ENCODE measurements around the gene TSC1. TPM values are rescaled to one million over a fixed set of nuclear protein-coding genes. Genes with fewer than 3 reads are reported as not detected.

Gene TSC1
- total and polyA plus RNA-seq, 10 of the 15 experiments (the other 5 are each of a cell fraction or from before 2014, with no cell fraction given), result 4.0 to 48.0 (median 14.9) TPM

DNA sequence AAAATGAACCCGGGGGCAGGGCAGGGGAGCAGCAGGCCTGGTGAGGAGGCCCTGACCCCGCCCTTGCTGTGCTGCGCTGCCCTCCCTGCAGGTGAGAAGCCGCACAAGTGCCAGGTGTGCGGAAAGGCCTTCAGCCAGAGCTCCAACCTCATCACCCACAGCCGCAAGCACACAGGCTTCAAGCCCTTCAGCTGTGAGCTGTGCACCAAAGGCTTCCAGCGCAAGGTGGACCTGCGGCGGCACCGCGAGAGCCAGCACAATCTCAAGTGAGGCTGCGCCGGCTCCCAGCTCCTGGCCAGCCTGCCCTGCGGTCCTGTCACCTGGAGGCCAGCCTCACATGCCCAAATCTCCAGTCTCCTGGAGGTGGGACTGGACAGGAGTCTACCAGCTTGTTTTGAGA, 46.4 kb upstream of the TSC1 start:
- peaks cover 17% of the 10 kb centered on the region for H3K4me1 ChIP-seq (ENCODE audit: control insufficient read depth, insufficient read depth, low read length)
- no peak for ATAC-seq
- H3K79me2 ChIP-seq (ENCODE audit: control insufficient read depth, insufficient read depth, low read length), result no peaks in the 10 kb centered on the region
- no peaks in the 10 kb centered on the region for H3K36me3 ChIP-seq (ENCODE audit: control insufficient read depth in 2 of 2, insufficient read depth in 2 of 2, low read length in 1 of 2)
- no peak for TF ChIP-seq SREBF2 (IDR thresholded peaks at IDR 0.05; ENCODE audit: low read length)
- TF ChIP-seq BRCA1 (IDR thresholded peaks at IDR 0.05; ENCODE audit: low read depth, low read length), result no peak
- TF ChIP-seq, protein P1, sequence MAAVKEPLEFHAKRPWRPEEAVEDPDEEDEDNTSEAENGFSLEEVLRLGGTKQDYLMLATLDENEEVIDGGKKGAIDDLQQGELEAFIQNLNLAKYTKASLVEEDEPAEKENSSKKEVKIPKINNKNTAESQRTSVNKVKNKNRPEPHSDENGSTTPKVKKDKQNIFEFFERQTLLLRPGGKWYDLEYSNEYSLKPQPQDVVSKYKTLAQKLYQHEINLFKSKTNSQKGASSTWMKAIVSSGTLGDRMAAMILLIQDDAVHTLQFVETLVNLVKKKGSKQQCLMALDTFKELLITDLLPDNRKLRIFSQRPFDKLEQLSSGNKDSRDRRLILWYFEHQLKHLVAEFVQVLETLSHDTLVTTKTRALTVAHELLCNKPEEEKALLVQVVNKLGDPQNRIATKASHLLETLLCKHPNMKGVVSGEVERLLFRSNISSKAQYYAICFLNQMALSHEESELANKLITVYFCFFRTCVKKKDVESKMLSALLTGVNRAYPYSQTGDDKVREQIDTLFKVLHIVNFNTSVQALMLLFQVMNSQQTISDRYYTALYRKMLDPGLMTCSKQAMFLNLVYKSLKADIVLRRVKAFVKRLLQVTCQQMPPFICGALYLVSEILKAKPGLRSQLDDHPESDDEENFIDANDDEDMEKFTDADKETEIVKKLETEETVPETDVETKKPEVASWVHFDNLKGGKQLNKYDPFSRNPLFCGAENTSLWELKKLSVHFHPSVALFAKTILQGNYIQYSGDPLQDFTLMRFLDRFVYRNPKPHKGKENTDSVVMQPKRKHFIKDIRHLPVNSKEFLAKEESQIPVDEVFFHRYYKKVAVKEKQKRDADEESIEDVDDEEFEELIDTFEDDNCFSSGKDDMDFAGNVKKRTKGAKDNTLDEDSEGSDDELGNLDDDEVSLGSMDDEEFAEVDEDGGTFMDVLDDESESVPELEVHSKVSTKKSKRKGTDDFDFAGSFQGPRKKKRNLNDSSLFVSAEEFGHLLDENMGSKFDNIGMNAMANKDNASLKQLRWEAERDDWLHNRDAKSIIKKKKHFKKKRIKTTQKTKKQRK (IDR thresholded peaks at IDR 0.05; ENCODE audit: low read depth, low read length), result no peak
- TF ChIP-seq IKZF2 (IDR thresholded peaks at IDR 0.05), result no peak
- TF ChIP-seq, protein P2, sequence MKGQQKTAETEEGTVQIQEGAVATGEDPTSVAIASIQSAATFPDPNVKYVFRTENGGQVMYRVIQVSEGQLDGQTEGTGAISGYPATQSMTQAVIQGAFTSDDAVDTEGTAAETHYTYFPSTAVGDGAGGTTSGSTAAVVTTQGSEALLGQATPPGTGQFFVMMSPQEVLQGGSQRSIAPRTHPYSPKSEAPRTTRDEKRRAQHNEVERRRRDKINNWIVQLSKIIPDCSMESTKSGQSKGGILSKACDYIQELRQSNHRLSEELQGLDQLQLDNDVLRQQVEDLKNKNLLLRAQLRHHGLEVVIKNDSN (IDR thresholded peaks at IDR 0.05; ENCODE audit: borderline replicate concordance, extremely low read length, insufficient read depth, low read depth, low read length), result no peak
- TF ChIP-seq, protein P3, sequence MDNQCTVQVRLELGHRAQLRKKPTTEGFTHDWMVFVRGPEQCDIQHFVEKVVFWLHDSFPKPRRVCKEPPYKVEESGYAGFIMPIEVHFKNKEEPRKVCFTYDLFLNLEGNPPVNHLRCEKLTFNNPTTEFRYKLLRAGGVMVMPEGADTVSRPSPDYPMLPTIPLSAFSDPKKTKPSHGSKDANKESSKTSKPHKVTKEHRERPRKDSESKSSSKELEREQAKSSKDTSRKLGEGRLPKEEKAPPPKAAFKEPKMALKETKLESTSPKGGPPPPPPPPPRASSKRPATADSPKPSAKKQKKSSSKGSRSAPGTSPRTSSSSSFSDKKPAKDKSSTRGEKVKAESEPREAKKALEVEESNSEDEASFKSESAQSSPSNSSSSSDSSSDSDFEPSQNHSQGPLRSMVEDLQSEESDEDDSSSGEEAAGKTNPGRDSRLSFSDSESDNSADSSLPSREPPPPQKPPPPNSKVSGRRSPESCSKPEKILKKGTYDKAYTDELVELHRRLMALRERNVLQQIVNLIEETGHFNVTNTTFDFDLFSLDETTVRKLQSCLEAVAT (IDR thresholded peaks at IDR 0.05), result no peak
- TF ChIP-seq MYB (IDR thresholded peaks at IDR 0.05; ENCODE audit: borderline replicate concordance, low read depth, low read length), result no peak
- TF ChIP-seq KLF5 (IDR thresholded peaks at IDR 0.05; ENCODE audit: partially characterized antibody), result no peak
- TF ChIP-seq, protein P4, sequence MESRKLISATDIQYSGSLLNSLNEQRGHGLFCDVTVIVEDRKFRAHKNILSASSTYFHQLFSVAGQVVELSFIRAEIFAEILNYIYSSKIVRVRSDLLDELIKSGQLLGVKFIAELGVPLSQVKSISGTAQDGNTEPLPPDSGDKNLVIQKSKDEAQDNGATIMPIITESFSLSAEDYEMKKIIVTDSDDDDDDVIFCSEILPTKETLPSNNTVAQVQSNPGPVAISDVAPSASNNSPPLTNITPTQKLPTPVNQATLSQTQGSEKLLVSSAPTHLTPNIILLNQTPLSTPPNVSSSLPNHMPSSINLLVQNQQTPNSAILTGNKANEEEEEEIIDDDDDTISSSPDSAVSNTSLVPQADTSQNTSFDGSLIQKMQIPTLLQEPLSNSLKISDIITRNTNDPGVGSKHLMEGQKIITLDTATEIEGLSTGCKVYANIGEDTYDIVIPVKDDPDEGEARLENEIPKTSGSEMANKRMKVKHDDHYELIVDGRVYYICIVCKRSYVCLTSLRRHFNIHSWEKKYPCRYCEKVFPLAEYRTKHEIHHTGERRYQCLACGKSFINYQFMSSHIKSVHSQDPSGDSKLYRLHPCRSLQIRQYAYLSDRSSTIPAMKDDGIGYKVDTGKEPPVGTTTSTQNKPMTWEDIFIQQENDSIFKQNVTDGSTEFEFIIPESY (IDR thresholded peaks at IDR 0.05), result no peak
- TF ChIP-seq IRF4 (IDR thresholded peaks at IDR 0.05; ENCODE audit: low read depth, low read length), result no peak
- TF ChIP-seq SMARCA5 (IDR thresholded peaks at IDR 0.05), result no peak
- ChIA-PET POLR2A (no interaction called here), RAD21 (ENCODE audit: unreplicated experiment) (no interaction called here), SMC1A (ENCODE audit: uncharacterized antibody, unreplicated experiment) (interaction anchor here (1.0 kb wide), 1 partner anchor 12 kb away, joined by 3 read pairs; the partner anchor contains the start of gene GFI1B), CTCF (no interaction called here)
- no peak for DNase-seq (ENCODE audit: low read depth, low spot score)
- no peak overlapping the region for H3K4me3 ChIP-seq
- H3K27me3 ChIP-seq (replicated peaks in 1 of 2; ENCODE audit: control insufficient read depth in 2 of 2, insufficient read depth in 2 of 2, low read length in 1 of 2), result peaks cover 3 to 4% of the 10 kb centered on the region in 2 experiments; a peak in 2 of 4 replicates
- in situ Hi-C loops (cut with MboI) (no loop called here), intact Hi-C loops (cut with micrococcal nuclease; ENCODE audit: unreplicated experiment) (no loop called here)
- no peak overlapping the region for H2AFZ ChIP-seq (ENCODE audit: control insufficient read depth, low read depth, low read length)
- H3K9me3 ChIP-seq (replicated peaks; ENCODE audit: control insufficient read depth, insufficient read depth, low read length), result no peaks in the 10 kb centered on the region
- no TSS peak for BruUV-seq (replicated peaks)
- FAIRE-seq, result no peak
- 78% methylated on average over 14 of the region's 14 CpGs for WGBS (ENCODE audit: insufficient coverage, insufficient replicate concordance, low lambda C conversion rate, missing lambda C conversion rate)
- no peak overlapping the region for H3K4me2 ChIP-seq (ENCODE audit: control insufficient read depth, insufficient read depth)
- no peak overlapping the region for H3K9ac ChIP-seq (ENCODE audit: control insufficient read depth, insufficient read depth, low read length)
- no peak overlapping the region for H3K27ac ChIP-seq (ENCODE audit: control insufficient read depth, insufficient read depth)
- H4K20me1 ChIP-seq (ENCODE audit: control insufficient read depth, insufficient read depth), result no peaks in the 10 kb centered on the region
